Activated T-cell treated with anti-CD3 and anti-CD28 coated beads, Interleukin-2, amount 50 U/mL, for 1 hour (primary cell): ENCODE results near the gene TUBA3C.
"Not testable (repeated sequence)": the region's sequence is repeated elsewhere in the genome, so short reads cannot be mapped to it uniquely, and the experiment has no call there.

Experiments used
- DNase-seq: peaks from one replicate; pipeline ENCODE4 v3.0.0-alpha.2; 2020

Gene TUBA3C

GRCh38 chr13:19181621-19182485, at the start of gene TUBA3C:
Gene TUBA3C (minus strand): TSS chr13:19181824. CDS start chr13:19181747, 77 bp downstream.
- no peak for DNase-seq

DNA sequence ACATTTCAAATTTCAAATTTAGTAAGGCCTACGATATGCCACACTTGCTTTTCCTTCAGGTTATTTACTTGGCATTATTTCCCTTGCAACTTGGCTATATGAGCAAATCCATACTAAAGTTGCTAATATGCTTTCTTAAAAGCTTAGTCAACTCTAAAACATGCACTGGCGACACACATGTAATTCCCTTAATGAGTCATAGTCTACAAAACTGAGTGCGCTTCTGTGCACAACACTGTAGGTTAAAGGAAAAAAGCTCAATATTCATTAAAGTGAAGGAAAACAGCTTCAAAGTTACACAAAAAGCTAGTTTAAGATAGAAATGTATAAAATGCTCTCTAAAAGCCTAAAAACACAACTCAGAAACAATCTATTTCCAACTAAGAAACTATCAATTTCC, 25.8 kb upstream of the TUBA3C start:
- not testable (repeated sequence) for DNase-seq

- not testable (repeated sequence) for DNase-seq
These were observed 11.0 kb upstream of the TUBA3C start for GRCh38 chr13:19192622-19193021.

GRCh38 chr13:19189911-19190310, 8.3 kb upstream of the TUBA3C start:
- DNase-seq: not testable (repeated sequence)

GRCh38 chr13:19189368-19189767, 7.7 kb upstream of the TUBA3C start:
- DNase-seq: not testable (repeated sequence)

DNA sequence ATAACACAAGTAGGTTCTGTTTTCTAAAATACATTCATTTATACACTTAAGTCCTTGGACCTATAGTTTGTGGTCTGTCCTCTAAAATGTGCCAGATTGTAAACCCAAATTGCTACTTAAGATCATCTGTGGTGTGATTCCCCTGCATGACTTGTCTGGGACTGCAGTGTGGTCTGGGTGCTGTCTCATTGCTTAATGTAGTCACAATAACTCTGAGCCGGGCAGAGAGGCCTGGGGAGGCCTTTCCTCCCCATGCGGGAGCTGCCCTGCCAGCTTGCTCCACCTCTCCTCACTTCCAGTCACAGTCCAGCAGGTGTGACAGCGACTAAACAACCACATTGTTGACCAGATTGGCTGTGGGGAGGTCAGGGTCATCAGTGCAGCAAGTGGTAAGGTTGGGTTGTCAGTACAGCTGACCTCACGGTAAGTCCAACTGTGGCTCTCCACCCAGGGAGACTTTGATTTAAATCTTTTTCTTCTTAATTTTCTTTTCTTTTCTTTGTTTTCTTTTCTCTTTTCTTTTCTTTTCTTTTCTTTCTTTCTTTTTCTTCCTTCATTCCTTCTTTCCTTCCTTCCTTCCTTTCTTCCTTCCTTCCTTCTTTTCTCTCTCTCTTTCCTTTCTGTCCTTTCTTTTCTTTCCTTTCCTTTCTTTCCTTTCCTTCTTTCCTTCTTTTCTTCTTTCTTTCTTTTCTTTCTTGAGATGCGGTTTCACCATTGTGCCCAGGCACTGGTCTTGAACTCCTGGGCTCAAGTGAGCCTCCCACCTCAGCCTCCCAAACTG, 4.4 kb upstream of the TUBA3C start:
- no peak for DNase-seq

- no peak for DNase-seq
These were observed 3.7 kb upstream of the TUBA3C start for GRCh38 chr13:19185086-19185864.

DNA sequence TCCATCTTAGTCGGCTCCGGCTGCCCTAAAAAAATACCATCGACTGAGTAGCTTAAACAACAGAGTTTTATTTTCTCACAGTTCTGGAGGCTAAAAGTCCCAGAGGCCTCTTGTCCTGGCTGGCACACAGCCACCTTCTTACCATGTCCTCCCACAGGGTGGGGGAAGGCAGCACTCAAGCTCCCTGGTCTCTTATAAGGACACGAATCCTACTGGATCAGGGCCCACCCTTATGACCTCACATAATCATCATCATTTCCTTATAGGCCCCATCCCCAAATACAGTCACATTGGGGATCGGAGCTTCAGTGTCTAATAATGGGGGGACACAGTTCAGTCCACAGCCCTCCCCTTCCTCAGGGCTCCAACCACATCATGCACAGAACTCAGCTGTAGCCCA, 2.6 kb upstream of the TUBA3C start:
- DNase-seq: no peak

DNA sequence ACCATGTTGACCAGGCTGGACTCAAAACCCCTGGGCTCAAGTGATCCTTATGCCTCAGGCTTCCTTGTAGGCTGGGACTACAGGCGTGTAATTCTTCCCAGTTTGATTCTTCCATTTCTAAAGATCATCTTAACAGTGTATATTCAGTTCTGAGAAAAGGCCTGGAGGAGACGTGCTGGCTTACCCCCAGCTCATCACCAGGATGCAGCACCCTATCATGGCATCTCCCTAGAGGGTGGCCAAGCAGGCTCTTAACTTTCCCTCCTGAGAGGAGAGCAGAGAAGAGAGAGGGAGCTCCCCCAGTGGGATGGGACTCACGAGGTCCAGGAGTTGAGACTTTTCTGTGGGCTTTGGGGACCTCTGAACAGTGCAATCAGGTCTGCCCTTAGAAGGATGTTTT, 2.1 kb upstream of the TUBA3C start:
- no peak for DNase-seq

GRCh38 chr13:19182536-19182935, 912 bp upstream of the TUBA3C start:
- no peak for DNase-seq

- no peak for DNase-seq
These were observed 503 bp downstream of the TUBA3C start for GRCh38 chr13:19181021-19181620.

- DNase-seq: no peak
These were observed 1.7 kb downstream of the TUBA3C start for GRCh38 chr13:19179916-19180315.

GRCh38 chr13:19178901-19179593, 2.6 kb downstream of the TUBA3C start:
- DNase-seq: no peak

GRCh38 chr13:19176981-19177776, 4.4 kb downstream of the TUBA3C start:
- not testable (repeated sequence) for DNase-seq

DNA sequence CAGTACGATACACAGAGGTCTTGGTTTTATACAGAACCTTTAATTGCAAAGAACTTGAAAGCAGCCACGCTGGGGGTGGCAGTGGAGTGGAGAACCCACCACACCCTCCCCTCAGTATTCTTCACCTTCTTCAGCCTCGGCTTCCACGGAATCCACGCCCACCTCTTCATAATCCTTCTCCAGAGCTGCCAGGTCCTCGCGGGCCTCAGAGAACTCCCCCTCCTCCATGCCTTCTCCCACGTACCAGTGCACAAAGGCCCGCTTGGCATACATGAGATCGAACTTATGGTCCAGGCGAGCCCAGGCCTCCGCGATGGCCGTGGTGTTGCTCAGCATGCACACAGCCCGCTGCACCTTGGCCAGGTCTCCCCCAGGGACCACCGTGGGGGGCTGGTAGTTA, 7.9 kb downstream of the TUBA3C start:
- DNase-seq: no peak

- no peak for DNase-seq
These were observed 9.0 kb downstream of the TUBA3C start for GRCh38 chr13:19172647-19173030.

DNA sequence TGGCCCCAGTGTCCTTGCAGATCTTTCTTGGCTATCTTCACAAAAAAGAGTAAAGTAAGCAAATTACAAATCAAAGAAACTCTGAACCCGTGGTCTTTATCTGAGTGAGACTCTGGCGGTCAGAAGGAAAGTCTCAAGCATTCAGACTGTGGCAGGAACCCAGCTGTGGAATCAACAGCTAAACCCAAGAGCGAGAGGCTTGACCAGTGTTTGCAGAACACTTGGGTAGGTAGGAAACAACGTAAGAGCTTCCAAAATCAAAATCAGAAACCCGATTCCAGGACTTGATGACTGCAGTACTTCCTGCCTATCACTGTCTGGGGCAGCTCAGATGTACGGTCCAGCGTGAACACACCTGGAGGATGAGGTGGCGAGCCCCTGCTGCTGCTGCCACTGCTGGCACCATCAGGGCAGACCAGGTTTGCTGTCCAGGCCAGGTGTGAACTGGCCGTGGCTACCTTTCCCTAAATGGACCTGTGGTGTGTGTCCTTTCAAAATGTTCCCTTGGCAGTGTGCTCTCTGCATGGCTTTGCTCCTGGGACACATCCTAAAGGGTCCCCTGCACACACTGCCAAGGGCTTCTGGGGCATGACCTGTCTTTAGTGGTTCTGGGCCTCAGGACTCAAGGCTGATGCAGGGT, 9.5 kb downstream of the TUBA3C start:
- no peak for DNase-seq

GRCh38 chr13:19171563-19171962, 10.1 kb downstream of the TUBA3C start:
- no peak for DNase-seq

DNA sequence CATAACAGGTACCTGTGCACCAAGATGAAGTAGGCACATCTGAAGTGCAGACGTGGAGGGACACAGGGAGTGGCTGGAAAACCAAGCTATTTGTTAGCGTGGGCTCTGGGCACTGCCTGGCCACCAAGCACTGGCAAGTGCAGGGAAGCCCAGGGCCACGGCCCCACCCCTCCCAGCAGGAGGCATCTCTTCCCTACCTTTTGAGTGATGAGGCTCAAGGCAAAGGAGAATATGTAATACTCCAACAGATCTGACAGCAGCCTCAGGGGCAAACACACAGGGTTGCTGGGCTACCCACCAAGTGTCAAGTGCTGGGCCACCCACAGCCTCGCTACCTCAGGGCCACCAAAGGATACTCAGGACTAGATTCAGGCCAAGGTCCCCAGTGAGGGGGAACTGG, 11.6 kb downstream of the TUBA3C start:
- DNase-seq: no peak

- no peak for DNase-seq
These were observed 12.1 kb downstream of the TUBA3C start for GRCh38 chr13:19169496-19169895.

DNA sequence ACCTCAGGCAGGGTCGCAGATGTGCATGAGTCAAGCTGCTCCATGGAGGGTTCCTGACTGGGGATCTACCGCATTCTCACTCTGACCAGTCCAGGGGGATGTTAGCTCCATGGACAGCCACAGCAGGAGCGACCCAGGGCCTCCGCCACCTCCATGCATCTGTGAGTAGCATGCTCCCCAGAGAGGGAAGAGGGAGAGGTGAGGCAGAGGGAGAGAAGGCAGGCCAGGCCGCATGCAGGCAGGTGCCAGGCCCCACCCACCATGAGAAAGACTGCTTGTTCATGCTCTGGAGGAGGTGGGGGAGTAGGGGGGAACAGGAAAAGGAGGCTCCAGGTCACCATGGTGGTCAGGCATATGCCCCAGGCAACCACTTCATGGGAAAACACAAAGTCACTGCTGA, 20.3 kb downstream of the TUBA3C start:
- no peak for DNase-seq
